ENCODE measurements around the gene POC1A.
"Not testable (repeated sequence)": the region's sequence is repeated elsewhere in the genome, so short reads cannot be mapped to it uniquely, and the experiment has no call there.

POC1A gene

GRCh38 chr3:52050571-52050970 is 103.7 kb downstream of the POC1A start:
- FAIRE-seq, result no peak

GRCh38 chr3:52049503-52049902 is 104.7 kb downstream of the POC1A start:
- no peak for FAIRE-seq
- DNase-seq (ENCODE audit: low spot score), result no peak

More at GRCh38 chr3:52050571-52050970, 103.7 kb downstream of the POC1A start:
- no peak for DNase-seq (ENCODE audit: low spot score)

GRCh38 chr3:52047295-52047960 is 106.8 kb downstream of the POC1A start:
- FAIRE-seq, result peak; percentile 66
- peak; percentile 38 for DNase-seq (ENCODE audit: low spot score)

- FAIRE-seq, result no peak
- no peak for DNase-seq (ENCODE audit: low spot score)
Observed at GRCh38 chr3:52046902-52047239, 107.4 kb downstream of the POC1A start.

GRCh38 chr3:52046186-52046901 is 107.9 kb downstream of the POC1A start:
- peak; percentile 97 for FAIRE-seq
- peak; percentile 86 for DNase-seq (ENCODE audit: low spot score)

GRCh38 chr3:52044869-52045619 is 109.2 kb downstream of the POC1A start:
- DNase-seq (ENCODE audit: low spot score) (no peak), FAIRE-seq (no peak)

GRCh38 chr3:52043750-52044149 is 110.5 kb downstream of the POC1A start:
- FAIRE-seq (no peak), DNase-seq (ENCODE audit: low spot score) (no peak)

GRCh38 chr3:52043039-52043438 is 111.2 kb downstream of the POC1A start:
- not testable (repeated sequence) for FAIRE-seq

GRCh38 chr3:52041118-52041731 is 113.0 kb downstream of the POC1A start:
- DNase-seq (ENCODE audit: low spot score), result no peak
- FAIRE-seq, result no peak

More at GRCh38 chr3:52043039-52043438, 111.2 kb downstream of the POC1A start:
- DNase-seq (ENCODE audit: low spot score), result not testable (repeated sequence)

GRCh38 chr3:52040600-52040999 is 113.6 kb downstream of the POC1A start:
- FAIRE-seq (no peak), DNase-seq (ENCODE audit: low spot score) (no peak)

- FAIRE-seq (no peak), DNase-seq (ENCODE audit: low spot score) (peak; percentile 46)
Observed at GRCh38 chr3:52039846-52040245, 114.4 kb downstream of the POC1A start.

GRCh38 chr3:52039426-52039825 is 114.8 kb downstream of the POC1A start:
- FAIRE-seq (no peak), DNase-seq (ENCODE audit: low spot score) (no peak)

GRCh38 chr3:52038227-52038626 is 116.0 kb downstream of the POC1A start:
- FAIRE-seq, result no peak

GRCh38 chr3:52037291-52037690 is 116.9 kb downstream of the POC1A start:
- DNase-seq (ENCODE audit: low spot score) (no peak), FAIRE-seq (no peak)

More at GRCh38 chr3:52038227-52038626, 116.0 kb downstream of the POC1A start:
- DNase-seq (ENCODE audit: low spot score), result no peak

GRCh38 chr3:52036829-52037228 is 117.4 kb downstream of the POC1A start:
- no peak for FAIRE-seq

GRCh38 chr3:52036222-52036694 is 118.0 kb downstream of the POC1A start:
- DNase-seq (ENCODE audit: low spot score), result no peak
- no peak for FAIRE-seq

More at GRCh38 chr3:52036829-52037228, 117.4 kb downstream of the POC1A start:
- no peak for DNase-seq (ENCODE audit: low spot score)

- no peak for FAIRE-seq
Observed at GRCh38 chr3:52034651-52035050, 119.6 kb downstream of the POC1A start.

GRCh38 chr3:52034212-52034611 is 120.0 kb downstream of the POC1A start:
- FAIRE-seq (no peak), DNase-seq (ENCODE audit: low spot score) (no peak)

More at GRCh38 chr3:52034651-52035050, 119.6 kb downstream of the POC1A start:
- DNase-seq (ENCODE audit: low spot score), result no peak

GRCh38 chr3:52033748-52034147 is 120.5 kb downstream of the POC1A start:
- not testable (repeated sequence) for FAIRE-seq; DNase-seq (ENCODE audit: low spot score)

- FAIRE-seq (no peak), DNase-seq (ENCODE audit: low spot score) (no peak)
Observed at GRCh38 chr3:52032702-52033408, 121.4 kb downstream of the POC1A start.

- no peak for FAIRE-seq
- no peak for DNase-seq (ENCODE audit: low spot score)
Observed at GRCh38 chr3:52031896-52032295, 122.3 kb downstream of the POC1A start.

Measured in urothelium cell line (cell line).